B cell (primary cell): ENCODE results near the gene LRP1. TPM values are rescaled to one million over a fixed set of nuclear protein-coding genes. Genes with fewer than 3 reads are reported as not detected.

Experiments
- ATAC-seq: fragments of 200-7000 bp; cut with Tn5 transposase; one replicate; pipeline ENCODE4 v1.10.0; 2021; ENCODE audit warnings: low read depth, mild to moderate bottlenecking, moderate number of reproducible peaks, moderate library complexity
- CTCF ChIA-PET: fragments of 350-600 bp; sonication (Branson Sonifier 250); formaldehyde crosslinking; loops from one replicate; lab custom pipeline; 2021; ENCODE audit warnings: antibody characterized with exemption, inconsistent platforms; lab: Charles Lee
- POLR2A ChIA-PET: fragments of 350-600 bp; sonication (Branson Sonifier 250); formaldehyde crosslinking; loops from one replicate; lab custom pipeline; 2021; ENCODE audit warnings: antibody characterized with exemption; lab: Charles Lee
- DNase-seq: peaks from one replicate; pipeline ENCODE4 v3.0.0; 2013
- H2AFZ ChIP-seq: 2 replicates; pipeline ENCODE4 v1.6.1; 2012; ENCODE audit warnings: mild to moderate bottlenecking, low read depth, low read length; ENCODE audit not compliant: insufficient read depth, poor library complexity, severe bottlenecking
- H3K27ac ChIP-seq, 2 donors: 1 replicate in 1 of 2; 2 replicates in 1 of 2; pipeline ENCODE4 v1.5.1; 2012 to 2013; ENCODE audit warnings: low read length in 2 of 2, mild to moderate bottlenecking in 2 of 2, moderate library complexity in 1 of 2
- H3K27me3 ChIP-seq, 4 experiments: fragments of 200-600 bp in 1 of 4; sonication (generic) in 1 of 4; replicated peaks in 1 of 4; 1 replicate in 2 of 4; 2 replicates in 2 of 4; pipeline versions ENCODE4 v1.6.1 to v1.7.0; 2013 to 2016; ENCODE audit warnings: low read length in 3 of 4, mild to moderate bottlenecking in 2 of 4, mixed read lengths in 1 of 4, moderate library complexity in 1 of 4; ENCODE audit not compliant: insufficient read depth in 4 of 4, control insufficient read depth in 3 of 4; ENCODE audit errors: control extremely low read depth in 1 of 4
- H3K36me3 ChIP-seq, 2 experiments: replicated peaks in 1 of 2; 1 replicate in 1 of 2; 2 replicates in 1 of 2; pipeline versions ENCODE4 v1.6.1 to v1.7.1; 2013; ENCODE audit warnings: low read length in 1 of 2; ENCODE audit not compliant: insufficient read depth in 2 of 2, control insufficient read depth in 1 of 2; ENCODE audit errors: control extremely low read depth in 1 of 2, extremely low read depth in 1 of 2
- H3K4me1 ChIP-seq, 2 donors: fragments of 200-600 bp in 1 of 2; sonication (generic) in 1 of 2; 1 replicate in 1 of 2; 2 replicates in 1 of 2; pipeline versions ENCODE4 v1.5.1 to v1.6.1; 2013 to 2017; ENCODE audit warnings: low read length in 2 of 2; ENCODE audit not compliant: control insufficient read depth in 2 of 2, insufficient read depth in 2 of 2
- H3K4me2 ChIP-seq: replicated peaks from 2 replicates; pipeline ENCODE3; 2012; ENCODE audit warnings: mild to moderate bottlenecking, low read depth, low read length; ENCODE audit not compliant: poor library complexity, severe bottlenecking
- H3K4me3 ChIP-seq, 5 experiments: fragments of 200-600 bp in 1 of 5; sonication (generic) in 1 of 5; 1 replicate in 3 of 5; 2 replicates in 2 of 5; pipeline versions ENCODE4 v1.5.1 to v1.7.0; 2011 to 2016; ENCODE audit warnings: low read length in 4 of 5, mild to moderate bottlenecking in 4 of 5, low read depth in 2 of 5, control low read depth in 1 of 5, moderate library complexity in 1 of 5; ENCODE audit not compliant: insufficient read depth in 1 of 5; ENCODE audit errors: control extremely low read depth in 1 of 5, extremely low read depth in 1 of 5
- H3K79me2 ChIP-seq: fragments of 200-600 bp; sonication (generic); one replicate; pipeline ENCODE4 v1.6.0; 2016; ENCODE audit warnings: low read length; ENCODE audit not compliant: control insufficient read depth, insufficient read depth
- H3K9ac ChIP-seq: fragments of 200-600 bp; sonication (generic); 2 replicates; pipeline ENCODE4 v1.6.1; 2017; ENCODE audit warnings: mild to moderate bottlenecking, low read length, moderate library complexity
- H3K9me3 ChIP-seq, 3 donors: one replicate each; pipeline versions ENCODE4 v1.6.1 to v1.7.1; 2013; ENCODE audit warnings: low read length in 2 of 3; ENCODE audit not compliant: control insufficient read depth in 2 of 3, insufficient read depth in 1 of 3; ENCODE audit errors: control extremely low read depth in 1 of 3
- H4K20me1 ChIP-seq: 2 replicates; pipeline ENCODE4 v1.6.0; 2012; ENCODE audit warnings: mild to moderate bottlenecking, low read length; ENCODE audit not compliant: insufficient read depth, control insufficient read depth, poor library complexity, severe bottlenecking
- H3K27ac Mint-ChIP-seq: one replicate; pipeline ENCODE4 v1.8.0; 2021; ENCODE audit warnings: mixed read lengths
- H3K27me3 Mint-ChIP-seq: one replicate; pipeline ENCODE4 v1.8.0; 2021; ENCODE audit warnings: mixed read lengths
- H3K4me1 Mint-ChIP-seq: one replicate; pipeline ENCODE4 v1.8.0; 2021; ENCODE audit warnings: mixed read lengths
- H3K4me3 Mint-ChIP-seq: one replicate; pipeline ENCODE4 v1.8.0; 2021; ENCODE audit warnings: mixed read lengths
- H3K9me3 Mint-ChIP-seq: one replicate; pipeline ENCODE4 v1.8.0; 2022; ENCODE audit warnings: mixed read lengths; ENCODE audit not compliant: insufficient read depth
- CTCF ChIP-seq: fragments of 200-600 bp; IDR thresholded peaks from one replicate; pipeline ENCODE4 v1.8.0; 2022; ENCODE audit warnings: antibody characterized with exemption, mild to moderate bottlenecking
- EZH2 ChIP-seq: IDR thresholded peaks from 2 replicates; pipeline ENCODE4 v1.6.1; 2012; ENCODE audit warnings: borderline replicate concordance, low read depth, mild to moderate bottlenecking, moderate library complexity, low read length; ENCODE audit not compliant: insufficient read depth, poor library complexity, severe bottlenecking
- WGBS: methylation state at CpG from one replicate; pipeline ENCODE4 v1.1.5; 2013; ENCODE audit warnings: missing lambda C conversion rate; ENCODE audit not compliant: insufficient coverage; 5-methylcytosine and 5-hydroxymethylcytosine counted together
- intact Hi-C: fragments of 100-400 bp; cut with micrococcal nuclease; formaldehyde crosslinking; loops from one replicate; pipeline ENCODE4 v1.10.0; 2022
- polyA plus RNA-seq: library from polyadenylated mRNA; depleted of rRNA; stranded (reverse); fragments of >200 nt; gene quantifications from 2 replicates; pipeline ENCODE4 v1.2.3, GENCODE V29; 2012
- total RNA-seq, 2 donors: library from RNA; stranded (reverse); fragments of 120-200 nt in 1 of 2; gene quantifications; 1 replicate in 1 of 2; 2 replicates in 1 of 2; pipeline versions ENCODE4 v1.2.3 to v1.2.4, GENCODE V29; 2013 to 2022

The LRP1 gene
- total and polyA plus RNA-seq, 2 donors (not counting 1 experiment from before 2014, with no cell fraction given), result 2.0 to 4.1 TPM

- no peaks in the 10 kb centered on the region for H3K4me1 Mint-ChIP-seq
- no peaks in the 10 kb centered on the region for H3K36me3 ChIP-seq
- no peak overlapping the region for H3K4me2 ChIP-seq
- H4K20me1 ChIP-seq, result no peaks in the 10 kb centered on the region
- H3K4me3 Mint-ChIP-seq, result no peak overlapping the region
- ATAC-seq (no peak), DNase-seq (no peak)
- no peaks in the 10 kb centered on the region for H3K9me3 ChIP-seq
- no peaks in the 10 kb centered on the region for H3K27me3 ChIP-seq
- ChIA-PET POLR2A (no interaction called here), CTCF (interaction anchor here (1.0 kb wide), 1 partner anchor 37 kb away, joined by 4 read pairs; no protein-coding TSS in a partner anchor)
- H3K79me2 ChIP-seq, result no peaks in the 10 kb centered on the region
- over 99% methylated on average over 7 of the region's 10 CpGs for WGBS
- no peaks in the 10 kb centered on the region for H3K4me1 ChIP-seq
- TF ChIP-seq EZH2, result no peak
- no peak for TF ChIP-seq CTCF
- H3K4me3 ChIP-seq, result no peak overlapping the region
- H3K9ac ChIP-seq, result no peak overlapping the region
- H3K9me3 Mint-ChIP-seq, result no peaks in the 10 kb centered on the region
- no peak overlapping the region for H2AFZ ChIP-seq
- no peak overlapping the region for H3K27ac Mint-ChIP-seq
- no peak overlapping the region for H3K27ac ChIP-seq
- H3K27me3 Mint-ChIP-seq, result no peaks in the 10 kb centered on the region
- intact Hi-C loops, result no loop called here
These were observed 17.3 kb downstream of the LRP1 start for GRCh38 chr12:57145460-57146059.

GRCh38 chr12:57146092-57146491 lies 17.8 kb downstream of the LRP1 start:
- no peaks in the 10 kb centered on the region for H3K36me3 ChIP-seq
- H3K27me3 ChIP-seq, result no peaks in the 10 kb centered on the region
- no peak overlapping the region for H3K4me3 ChIP-seq
- Mint-ChIP-seq H3K27ac (no peak overlapping the region), H3K27me3 (no peaks in the 10 kb centered on the region), H3K4me3 (no peak overlapping the region), H3K9me3 (no peaks in the 10 kb centered on the region), H3K4me1 (no peaks in the 10 kb centered on the region)
- ChIA-PET POLR2A (no interaction called here), CTCF (interaction anchor here (0.8 to 1.1 kb wide), 3 partner anchors 22 to 97 kb away, joined by 3 to 4 read pairs (median 3); no protein-coding TSS in a partner anchor)
- no peak overlapping the region for H3K4me2 ChIP-seq
- H3K27ac ChIP-seq, result no peak overlapping the region
- TF ChIP-seq EZH2 (no peak), CTCF (no peak)
- H4K20me1 ChIP-seq, result no peaks in the 10 kb centered on the region
- ATAC-seq (no peak), DNase-seq (no peak)
- no peaks in the 10 kb centered on the region for H3K9me3 ChIP-seq
- H3K9ac ChIP-seq, result no peak overlapping the region
- no peaks in the 10 kb centered on the region for H3K79me2 ChIP-seq
- H2AFZ ChIP-seq, result no peak overlapping the region
- H3K4me1 ChIP-seq, result no peaks in the 10 kb centered on the region
- intact Hi-C loops, result no loop called here
- no CpG with 5 or more reads among the region's 2 CpGs for WGBS
